HCT116 (cell line): Measurements from ENCODE around the gene PACRG. TPM values are rescaled to one million over a fixed set of nuclear protein-coding genes. Genes with fewer than 3 reads are reported as not detected.

Source experiments
- ATAC-seq: fragments of 200-7000 bp; cut with Tn5 transposase; 2 replicates; pipeline ENCODE4 v1.9.1; 2020; ENCODE audit warnings: mild to moderate bottlenecking, moderate library complexity
- BruUV-seq: library from RNA; stranded (reverse); fragments of 400-500 nt; replicated peaks from 2 replicates; lab custom pipeline; 2021; lab: Mats Ljungman, UMichigan
- CTCF ChIA-PET: fragments of 300-600 bp; sonication (Branson Sonifier 250); formaldehyde crosslinking; loops from one replicate; lab custom pipeline; 2021; ENCODE audit warnings: antibody characterized with exemption; lab: Charles Lee
- POLR2A ChIA-PET: fragments of 300-600, 350-600 bp; sonication (Branson Sonifier 250); formaldehyde crosslinking; loops from one replicate; lab custom pipeline; 2021; ENCODE audit warnings: antibody characterized with exemption; lab: Charles Lee
- RAD21 ChIA-PET, 2 experiments: fragments of 300-600 bp; sonication (Branson Sonifier 250); formaldehyde crosslinking; loops; one replicate each; lab custom pipeline; 2023; ENCODE audit warnings: low total read pairs in 2 of 2; ENCODE audit not compliant: uncharacterized antibody in 2 of 2, unreplicated experiment in 2 of 2, low non-redundant PET in 1 of 2; lab: Charles Lee
- DNase-seq: peaks from one replicate; pipeline ENCODE4 v3.0.0-alpha.2; 2010; ENCODE audit warnings: low read depth, low spot score
- H2AFZ ChIP-seq: fragments of 200-600 bp; shearing (Covaris generic), sonication (generic); 2 replicates; pipeline ENCODE4 v1.6.1; 2017; ENCODE audit warnings: low read depth, mixed run types, mixed read lengths, antibody characterized with exemption, low read length; ENCODE audit not compliant: poor library complexity, severe bottlenecking
- H3K27ac ChIP-seq: 2 replicates; pipeline ENCODE4 v1.5.1; 2012; ENCODE audit warnings: low read depth, low read length
- H3K27me3 ChIP-seq: fragments of 200-600 bp; sonication (generic); 2 replicates; pipeline ENCODE4 v1.6.1; 2016; ENCODE audit warnings: mixed run types, low read length, mixed read lengths; ENCODE audit not compliant: insufficient read depth
- H3K36me3 ChIP-seq, 2 experiments: fragments of 200-500 bp in 1 of 2; fragments of 200-600 bp in 1 of 2; sonication (Bioruptor generic) in 1 of 2; sonication (generic) in 1 of 2; 2 replicates each; pipeline versions ENCODE4 v1.5.1 to v1.6.1; 2014 to 2016; ENCODE audit warnings: low read length in 2 of 2, inconsistent platforms in 1 of 2, mixed read lengths in 1 of 2, mixed run types in 1 of 2; ENCODE audit not compliant: insufficient read depth in 2 of 2, control insufficient read depth in 1 of 2
- H3K4me1 ChIP-seq, 2 experiments: fragments of 200-600 bp in 1 of 2; sonication (generic) in 1 of 2; 2 replicates each; pipeline versions ENCODE4 v1.5.1 to v1.6.1; 2012 to 2017; ENCODE audit warnings: low read length in 2 of 2, inconsistent platforms in 1 of 2, mild to moderate bottlenecking in 1 of 2, mixed read lengths in 1 of 2, mixed run types in 1 of 2, moderate library complexity in 1 of 2; ENCODE audit not compliant: insufficient read depth in 2 of 2, control insufficient read depth in 1 of 2
- H3K4me2 ChIP-seq: fragments of 200-600 bp; sonication (generic); 2 replicates; pipeline ENCODE4 v1.6.1; 2017; ENCODE audit warnings: mixed run types, low read length, mixed read lengths
- H3K4me3 ChIP-seq, 2 experiments: fragments of 200-600 bp in 1 of 2; sonication (generic) in 1 of 2; replicated peaks in 1 of 2; 2 replicates each; pipeline ENCODE4 v1.5.1; 2011 to 2016; ENCODE audit warnings: low read length in 2 of 2, control low read depth in 1 of 2, low read depth in 1 of 2, mild to moderate bottlenecking in 1 of 2, mixed read lengths in 1 of 2, mixed run types in 1 of 2
- H3K79me2 ChIP-seq: fragments of 200-600 bp; sonication (generic); 2 replicates; pipeline ENCODE4 v1.6.1; 2017; ENCODE audit warnings: mild to moderate bottlenecking, mixed run types, low read length, moderate library complexity, mixed read lengths; ENCODE audit not compliant: insufficient read depth
- H3K9ac ChIP-seq: fragments of 200-600 bp; sonication (generic); 2 replicates; pipeline ENCODE4 v1.6.1; 2016; ENCODE audit warnings: low read length, mixed read lengths
- H3K9me2 ChIP-seq: fragments of 200-600 bp; sonication (generic), shearing (Covaris generic); 2 replicates; pipeline ENCODE4 v1.6.1; 2017; ENCODE audit warnings: mixed run types, mild to moderate bottlenecking, moderate library complexity; ENCODE audit not compliant: insufficient read depth
- H3K9me3 ChIP-seq, 2 experiments: fragments of 200-500 bp in 1 of 2; fragments of 200-600 bp in 1 of 2; sonication (Bioruptor generic) in 1 of 2; sonication (generic) in 1 of 2; 2 replicates each; pipeline ENCODE4 v1.6.1; 2014 to 2017; ENCODE audit warnings: low read length in 2 of 2, mixed read lengths in 2 of 2, inconsistent platforms in 1 of 2, low read depth in 1 of 2, mild to moderate bottlenecking in 1 of 2, mixed run types in 1 of 2, moderate library complexity in 1 of 2; ENCODE audit not compliant: control insufficient read depth in 1 of 2, insufficient read depth in 1 of 2
- H4K20me1 ChIP-seq: fragments of 200-600 bp; sonication (generic), shearing (Covaris generic); 2 replicates; pipeline ENCODE4 v1.6.1; 2017; ENCODE audit warnings: mixed run types, mild to moderate bottlenecking, moderate library complexity; ENCODE audit not compliant: insufficient read depth
- CBX3 ChIP-seq: IDR thresholded peaks from 2 replicates; pipeline ENCODE4 v1.6.1; 2012; ENCODE audit warnings: low read depth
- CEBPB ChIP-seq: IDR thresholded peaks from 2 replicates; pipeline ENCODE4 v1.6.1; 2012; ENCODE audit warnings: low read depth
- EGR1 ChIP-seq: IDR thresholded peaks from 2 replicates; pipeline ENCODE4 v1.6.1; 2012; ENCODE audit warnings: low read depth
- ELF1 ChIP-seq: IDR thresholded peaks from 2 replicates; pipeline ENCODE4 v1.6.1; 2012; ENCODE audit warnings: low read depth, borderline replicate concordance
- EZH2 ChIP-seq: fragments of 200-600 bp; sonication (generic); IDR thresholded peaks from 2 replicates; pipeline ENCODE4 v1.6.1; 2017; ENCODE audit warnings: antibody characterized with exemption, mixed run types
- EZH2phosphoT487 ChIP-seq: fragments of 200-600 bp; IDR thresholded peaks from 2 replicates; pipeline ENCODE4 v1.6.1; 2018; ENCODE audit warnings: antibody characterized with exemption, borderline replicate concordance
- JUND ChIP-seq: IDR thresholded peaks from 2 replicates; pipeline ENCODE4 v1.6.1; 2012
- MAX ChIP-seq: IDR thresholded peaks from 2 replicates; pipeline ENCODE4 v1.6.1; 2012
- SP1 ChIP-seq: IDR thresholded peaks from 2 replicates; pipeline ENCODE4 v1.6.1; 2012; ENCODE audit warnings: low read depth
- TCF7L2 ChIP-seq: IDR thresholded peaks from 2 replicates; pipeline ENCODE4 v1.7.0; 2011; ENCODE audit warnings: borderline replicate concordance, inconsistent platforms; ENCODE audit not compliant: insufficient read depth, insufficient read length; ENCODE audit errors: extremely low read depth
- YY1 ChIP-seq: IDR thresholded peaks from 2 replicates; pipeline ENCODE4 v1.6.1; 2011; ENCODE audit warnings: low read length, low read depth, moderate library complexity, mild to moderate bottlenecking; ENCODE audit not compliant: insufficient replicate concordance; ENCODE audit errors: extremely low read depth
- intact Hi-C: fragments of 100-400 bp; cut with micrococcal nuclease; formaldehyde crosslinking; loops from 2 replicates; pipeline ENCODE4 v1.10.0; 2022
- total RNA-seq: library from RNA; stranded (reverse); gene quantifications from one replicate; pipeline ENCODE4 v1.2.1, GENCODE V29; 2021; ENCODE audit not compliant: unreplicated experiment

The PACRG gene
- total RNA-seq, 1 experiment from 2014 or later = 0.71 TPM

- POLR2A ChIA-PET = no interaction called here
- DNase-seq = no peak
- no peak for ATAC-seq
- no peak overlapping the region for H2AFZ ChIP-seq
- no peak overlapping the region for H3K9ac ChIP-seq
- no peaks in the 10 kb centered on the region for H3K27me3 ChIP-seq
- no TSS peak for BruUV-seq
- H4K20me1 ChIP-seq = no peaks in the 10 kb centered on the region
- no peak overlapping the region for H3K4me2 ChIP-seq
- no peaks in the 10 kb centered on the region for H3K4me1 ChIP-seq
- H3K27ac ChIP-seq = no peak overlapping the region
- TF ChIP-seq EZH2phosphoT487 (no peak), CBX3 (no peak), CEBPB (no peak), MAX (no peak)
- no peak overlapping the region for H3K4me3 ChIP-seq
- no peaks in the 10 kb centered on the region for H3K9me3 ChIP-seq
- no peaks in the 10 kb centered on the region for H3K79me2 ChIP-seq
- CTCF ChIA-PET = no interaction called here
- H3K36me3 ChIP-seq = no peaks in the 10 kb centered on the region
- no peaks in the 10 kb centered on the region for H3K9me2 ChIP-seq
- intact Hi-C loops = no loop called here
- RAD21 ChIA-PET = no interaction called here
Measured at GRCh38 chr6:163083141-163083540, 355.4 kb downstream of the PACRG start.

DNA sequence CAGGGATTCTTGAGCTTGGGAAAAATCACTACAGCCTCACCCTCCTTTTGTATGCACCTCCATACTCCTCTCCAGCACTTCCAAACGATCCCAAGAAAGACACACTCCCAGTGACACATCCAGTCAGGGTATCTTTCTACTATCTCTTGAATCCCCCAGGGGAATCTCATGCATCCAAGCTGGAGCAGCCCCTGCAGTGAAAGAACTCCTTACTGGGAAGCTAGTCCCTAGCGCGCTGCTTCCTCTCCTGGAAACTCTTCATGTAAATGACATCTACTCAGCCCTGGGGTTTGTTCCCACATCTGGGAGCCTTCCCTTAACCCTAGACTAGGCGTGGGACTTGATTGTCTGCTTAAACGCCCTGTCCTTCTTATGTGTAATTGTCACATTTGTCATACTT, 357.7 kb downstream of the PACRG start:
- no peaks in the 10 kb centered on the region for H3K36me3 ChIP-seq
- CTCF ChIA-PET = no interaction called here
- H2AFZ ChIP-seq = no peak overlapping the region
- no peak overlapping the region for H3K9ac ChIP-seq
- intact Hi-C loops = no loop called here
- H3K9me3 ChIP-seq = no peaks in the 10 kb centered on the region
- DNase-seq = no peak
- RAD21 ChIA-PET = no interaction called here
- no peaks in the 10 kb centered on the region for H4K20me1 ChIP-seq
- no TSS peak for BruUV-seq
- ATAC-seq = no peak
- no peak overlapping the region for H3K27ac ChIP-seq
- H3K9me2 ChIP-seq = no peaks in the 10 kb centered on the region
- H3K4me1 ChIP-seq = no peaks in the 10 kb centered on the region
- no peak overlapping the region for H3K4me3 ChIP-seq
- H3K4me2 ChIP-seq = no peak overlapping the region
- no peaks in the 10 kb centered on the region for H3K79me2 ChIP-seq
- no peaks in the 10 kb centered on the region for H3K27me3 ChIP-seq
- no peak for TF ChIP-seq EGR1
- no peak for TF ChIP-seq EZH2
- TF ChIP-seq JUND = no peak
- TF ChIP-seq SP1 = no peak
- no peak for TF ChIP-seq ELF1
- TF ChIP-seq MAX = no peak
- TF ChIP-seq TCF7L2 = no peak
- TF ChIP-seq YY1 = no peak
- POLR2A ChIA-PET = no interaction called here
